Germinal center (tissue), 1 donor: ENCODE results near the gene DLG4.

Source experiments
- DNase-seq: peaks from one replicate; pipeline ENCODE4 v3.0.0; 2012; ENCODE audit warnings: mixed read lengths, low spot score

Gene DLG4

GRCh38 chr17:7156342-7156940 is 63.2 kb downstream of the DLG4 start:
- no peak for DNase-seq

GRCh38 chr17:7147772-7148171 is 71.9 kb downstream of the DLG4 start:
- DNase-seq, result no peak

GRCh38 chr17:7146115-7146514 is 73.5 kb downstream of the DLG4 start:
- DNase-seq, result no peak

- DNase-seq, result no peak
Measured at GRCh38 chr17:7144213-7144612, 75.4 kb downstream of the DLG4 start.

- DNase-seq, result no peak
Measured at GRCh38 chr17:7141824-7142223, 77.8 kb downstream of the DLG4 start.

- no peak for DNase-seq
Measured at GRCh38 chr17:7139400-7139799, 80.2 kb downstream of the DLG4 start.

GRCh38 chr17:7138800-7139381 is 80.7 kb downstream of the DLG4 start:
- no peak for DNase-seq

- DNase-seq, result no peak
Measured at GRCh38 chr17:7137171-7137943, 82.3 kb downstream of the DLG4 start.
